ENCODE data around the gene OR2A25.
"Not testable (repeated sequence)": the region's sequence is repeated elsewhere in the genome, so short reads cannot be mapped to it uniquely, and the experiment has no call there.

The OR2A25 gene

GRCh38 chr7:144069511-144069910, at the start of gene OR2A25:
Gene OR2A25, plus strand, starts transcription at chr7:144069811. Its CDS starts 4,409 bp downstream, at chr7:144074220.
- no peak for DNase-seq

GRCh38 chr7:144020340-144020739, 49.3 kb upstream of the OR2A25 start:
- no peak for DNase-seq

- no peak for DNase-seq
Observed at GRCh38 chr7:144022169-144022568, 47.4 kb upstream of the OR2A25 start.

GRCh38 chr7:144023171-144023827, 46.3 kb upstream of the OR2A25 start:
- DNase-seq: no peak

GRCh38 chr7:144024213-144024612, 45.4 kb upstream of the OR2A25 start:
- DNase-seq: peak; percentile 1

GRCh38 chr7:144026203-144026883, 43.3 kb upstream of the OR2A25 start:
- DNase-seq: no peak

- DNase-seq: no peak
Observed at GRCh38 chr7:144027070-144027469, 42.5 kb upstream of the OR2A25 start.

GRCh38 chr7:144027974-144028373, 41.6 kb upstream of the OR2A25 start:
- DNase-seq: no peak

GRCh38 chr7:144028547-144028946, 41.1 kb upstream of the OR2A25 start:
- DNase-seq: no peak

GRCh38 chr7:144032516-144032915, 37.1 kb upstream of the OR2A25 start:
- no peak for DNase-seq

GRCh38 chr7:144032985-144033709, 36.5 kb upstream of the OR2A25 start:
- no peak for DNase-seq

GRCh38 chr7:144035385-144035784, 34.2 kb upstream of the OR2A25 start:
- no peak for DNase-seq

- no peak for DNase-seq
Observed at GRCh38 chr7:144036302-144036885, 33.2 kb upstream of the OR2A25 start.

GRCh38 chr7:144037414-144038035, 32.1 kb upstream of the OR2A25 start:
- no peak for DNase-seq

- DNase-seq: no peak
Observed at GRCh38 chr7:144038887-144039286, 30.7 kb upstream of the OR2A25 start.

GRCh38 chr7:144048648-144049047, 21.0 kb upstream of the OR2A25 start, which contains the start of gene OR2A5:
Gene OR2A5, plus strand, starts transcription at chr7:144048948. Its CDS starts 1,454 bp downstream, at chr7:144050402.
- DNase-seq: peak; percentile 85

GRCh38 chr7:144049491-144049890, 20.1 kb upstream of the OR2A25 start:
- peak; percentile 84 for DNase-seq

- DNase-seq: peak; percentile 37
Observed at GRCh38 chr7:144050093-144050492, 19.5 kb upstream of the OR2A25 start.

- DNase-seq: not testable (repeated sequence)
Observed at GRCh38 chr7:144050884-144051283, 18.7 kb upstream of the OR2A25 start.

GRCh38 chr7:144057954-144058353, 11.7 kb upstream of the OR2A25 start:
- DNase-seq: no peak

GRCh38 chr7:144063710-144064109, 5.9 kb upstream of the OR2A25 start:
- DNase-seq: no peak

- no peak for DNase-seq
Observed at GRCh38 chr7:144069953-144070352, 342 bp downstream of the OR2A25 start.

- no peak for DNase-seq
Observed at GRCh38 chr7:144074374-144074773, 4.8 kb downstream of the OR2A25 start.

Data from NCI-H345 (cell line).